ENCODE data around the gene LPCAT1.

DNA sequence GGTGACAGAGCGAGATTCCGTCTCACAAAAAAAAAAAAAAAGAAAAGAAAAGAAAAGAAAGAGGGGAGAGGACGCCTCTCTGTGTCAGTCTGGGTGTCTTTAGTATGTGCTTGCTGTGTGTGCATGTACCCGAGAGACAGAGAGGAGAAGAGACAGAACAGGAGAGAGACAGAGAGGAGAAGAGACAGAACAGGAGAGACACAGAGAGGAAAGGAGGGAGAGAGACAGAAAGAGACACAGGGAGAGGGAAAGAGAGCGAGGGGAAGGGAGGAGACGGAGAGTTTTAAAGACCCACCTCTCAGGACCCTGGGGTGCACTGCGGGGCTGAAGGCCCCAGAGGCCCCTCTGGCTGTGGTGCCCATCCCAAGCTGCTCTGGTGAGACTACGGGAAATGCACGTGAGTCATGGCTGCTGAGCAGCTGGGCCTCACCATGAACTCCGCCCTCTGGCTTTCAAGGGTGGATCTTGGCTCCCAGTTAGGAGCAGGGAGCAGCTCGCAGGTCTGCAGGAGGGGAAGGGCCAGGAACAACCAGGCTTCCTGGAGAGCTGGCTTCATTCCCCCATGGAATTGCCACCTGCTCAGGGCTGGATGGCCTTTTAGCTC, 86.4 kb downstream of the LPCAT1 start:
- TF ChIP-seq, protein P1, sequence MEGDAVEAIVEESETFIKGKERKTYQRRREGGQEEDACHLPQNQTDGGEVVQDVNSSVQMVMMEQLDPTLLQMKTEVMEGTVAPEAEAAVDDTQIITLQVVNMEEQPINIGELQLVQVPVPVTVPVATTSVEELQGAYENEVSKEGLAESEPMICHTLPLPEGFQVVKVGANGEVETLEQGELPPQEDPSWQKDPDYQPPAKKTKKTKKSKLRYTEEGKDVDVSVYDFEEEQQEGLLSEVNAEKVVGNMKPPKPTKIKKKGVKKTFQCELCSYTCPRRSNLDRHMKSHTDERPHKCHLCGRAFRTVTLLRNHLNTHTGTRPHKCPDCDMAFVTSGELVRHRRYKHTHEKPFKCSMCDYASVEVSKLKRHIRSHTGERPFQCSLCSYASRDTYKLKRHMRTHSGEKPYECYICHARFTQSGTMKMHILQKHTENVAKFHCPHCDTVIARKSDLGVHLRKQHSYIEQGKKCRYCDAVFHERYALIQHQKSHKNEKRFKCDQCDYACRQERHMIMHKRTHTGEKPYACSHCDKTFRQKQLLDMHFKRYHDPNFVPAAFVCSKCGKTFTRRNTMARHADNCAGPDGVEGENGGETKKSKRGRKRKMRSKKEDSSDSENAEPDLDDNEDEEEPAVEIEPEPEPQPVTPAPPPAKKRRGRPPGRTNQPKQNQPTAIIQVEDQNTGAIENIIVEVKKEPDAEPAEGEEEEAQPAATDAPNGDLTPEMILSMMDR (IDR thresholded peaks at IDR 0.05), result no peak
- TF ChIP-seq POLR2A (IDR thresholded peaks at IDR 0.05), result no peak

Measured in lower leg skin (tissue), 3 donors.